ENCODE results near the gene PSAT1. TPM values are rescaled to one million over a fixed set of nuclear protein-coding genes. Genes with fewer than 3 reads are reported as not detected.

PSAT1 gene
- total RNA-seq, 1 donor, result 0.27 TPM

GRCh38 chr9:78358329-78359051 is 61.6 kb downstream of the PSAT1 start:
- DNase-seq (ENCODE audit: low read depth in 2 of 3, low spot score in 2 of 3), result no peak

GRCh38 chr9:78363221-78363620 is 66.3 kb downstream of the PSAT1 start:
- no peak for DNase-seq (ENCODE audit: low read depth in 2 of 3, low spot score in 2 of 3)

GRCh38 chr9:78365748-78366697 is 69.1 kb downstream of the PSAT1 start:
- peak in 1 of 3 donors; percentile 51 for DNase-seq (ENCODE audit: low read depth in 2 of 3, low spot score in 2 of 3)

GRCh38 chr9:78366827-78367226 is 69.9 kb downstream of the PSAT1 start:
- DNase-seq (ENCODE audit: low read depth in 2 of 3, low spot score in 2 of 3), result no peak

GRCh38 chr9:78368236-78368635 is 71.3 kb downstream of the PSAT1 start:
- no peak for DNase-seq (ENCODE audit: low read depth in 2 of 3, low spot score in 2 of 3)

GRCh38 chr9:78369639-78370219 is 72.8 kb downstream of the PSAT1 start:
- DNase-seq (ENCODE audit: low read depth in 2 of 3, low spot score in 2 of 3), result peak; percentile 11 to 58 (median 33)

GRCh38 chr9:78370991-78371390 is 74.1 kb downstream of the PSAT1 start:
- DNase-seq (ENCODE audit: low read depth in 2 of 3, low spot score in 2 of 3), result no peak

GRCh38 chr9:78371981-78372380 is 75.1 kb downstream of the PSAT1 start:
- peak in 1 of 3 donors; percentile 7 for DNase-seq (ENCODE audit: low read depth in 2 of 3, low spot score in 2 of 3)

Other genes starting within 250 kb of the PSAT1 start
- gene CEP78, start 61.0 kb upstream of the PSAT1 start, total RNA-seq, result 8.6 TPM